ENCODE results near the gene CBX7. TPM values are rescaled to one million over a fixed set of nuclear protein-coding genes. Genes with fewer than 3 reads are reported as not detected.

CBX7 gene
- total and polyA plus RNA-seq, 2 experiments from 2014 or later, result 2.6 to 11.5 TPM

DNA sequence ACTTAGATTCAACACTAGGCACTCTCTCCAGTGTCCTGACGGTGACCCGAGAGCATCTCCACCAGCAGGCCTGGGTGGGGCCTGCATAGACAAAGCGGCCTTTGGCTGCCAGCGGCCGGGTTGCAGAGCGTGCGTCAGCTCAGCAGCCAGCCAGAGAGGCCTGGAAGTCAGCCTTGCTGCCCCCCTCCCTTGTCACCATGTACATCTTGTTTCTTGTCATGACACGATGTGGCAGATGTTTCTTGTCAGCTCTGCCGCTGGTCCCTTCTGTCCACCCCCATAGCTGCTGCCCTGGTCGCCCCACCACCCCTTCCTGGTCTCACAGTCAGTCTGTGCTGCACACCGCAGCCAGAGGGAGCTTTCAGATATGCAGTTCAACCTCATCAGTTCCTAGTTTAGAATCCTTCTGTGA is 33.1 kb upstream of the CBX7 start:
- Histone ChIP-seq H3K36me3 (ENCODE audit: insufficient read depth) (no peaks in the 10 kb centered on the region), H3F3A (replicated peaks; ENCODE audit: low read depth) (peaks cover 3% of the 10 kb centered on the region; the same call in 1 of the 2 replicates), H3K27me3 (ENCODE audit: insufficient read depth) (no peaks in the 10 kb centered on the region), H4K20me1 (replicated peaks; ENCODE audit: insufficient read depth) (no peaks in the 10 kb centered on the region), H3K79me2 (replicated peaks; ENCODE audit: insufficient read depth) (no peaks in the 10 kb centered on the region), H3K4me1 (ENCODE audit: insufficient read depth) (peaks cover under 1% of the 10 kb centered on the region; the same call in 1 of the 2 replicates), H3K9me2 (ENCODE audit: insufficient read depth) (no peaks in the 10 kb centered on the region), H3K27ac (ENCODE audit: low read depth) (no peak overlapping the region), H2AFZ (no peak overlapping the region), H3K4me2 (no peak overlapping the region), H3K4me3 (no peak overlapping the region)
- H3K9me3 Mint-ChIP-seq, result peaks cover 30% of the 10 kb centered on the region
- DNase-seq (ENCODE audit: low spot score), result no peak
- TF ChIP-seq, protein P1, sequence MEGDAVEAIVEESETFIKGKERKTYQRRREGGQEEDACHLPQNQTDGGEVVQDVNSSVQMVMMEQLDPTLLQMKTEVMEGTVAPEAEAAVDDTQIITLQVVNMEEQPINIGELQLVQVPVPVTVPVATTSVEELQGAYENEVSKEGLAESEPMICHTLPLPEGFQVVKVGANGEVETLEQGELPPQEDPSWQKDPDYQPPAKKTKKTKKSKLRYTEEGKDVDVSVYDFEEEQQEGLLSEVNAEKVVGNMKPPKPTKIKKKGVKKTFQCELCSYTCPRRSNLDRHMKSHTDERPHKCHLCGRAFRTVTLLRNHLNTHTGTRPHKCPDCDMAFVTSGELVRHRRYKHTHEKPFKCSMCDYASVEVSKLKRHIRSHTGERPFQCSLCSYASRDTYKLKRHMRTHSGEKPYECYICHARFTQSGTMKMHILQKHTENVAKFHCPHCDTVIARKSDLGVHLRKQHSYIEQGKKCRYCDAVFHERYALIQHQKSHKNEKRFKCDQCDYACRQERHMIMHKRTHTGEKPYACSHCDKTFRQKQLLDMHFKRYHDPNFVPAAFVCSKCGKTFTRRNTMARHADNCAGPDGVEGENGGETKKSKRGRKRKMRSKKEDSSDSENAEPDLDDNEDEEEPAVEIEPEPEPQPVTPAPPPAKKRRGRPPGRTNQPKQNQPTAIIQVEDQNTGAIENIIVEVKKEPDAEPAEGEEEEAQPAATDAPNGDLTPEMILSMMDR (conservative IDR thresholded peaks at IDR 0.05; ENCODE audit: low read depth in 2 of 2), result peak; percentile 13 to 34; a peak in 2 of 4 replicates
- no peak for TF ChIP-seq CREB1 (CRISPR knock-in tag; IDR thresholded peaks at IDR 0.05; ENCODE audit: low read depth)
- ATAC-seq, result no peak
- H3K4me1 Mint-ChIP-seq, result peaks cover 8% of the 10 kb centered on the region
- peaks cover 21% of the 10 kb centered on the region for H3K36me3 Mint-ChIP-seq (ENCODE audit: low read depth)
- H3K4me3 Mint-ChIP-seq, result no peak overlapping the region
- no peak overlapping the region for H3K27ac Mint-ChIP-seq
- peaks cover 11% of the 10 kb centered on the region for H3K27me3 Mint-ChIP-seq (ENCODE audit: insufficient read depth, low read depth, poor library complexity)

DNA sequence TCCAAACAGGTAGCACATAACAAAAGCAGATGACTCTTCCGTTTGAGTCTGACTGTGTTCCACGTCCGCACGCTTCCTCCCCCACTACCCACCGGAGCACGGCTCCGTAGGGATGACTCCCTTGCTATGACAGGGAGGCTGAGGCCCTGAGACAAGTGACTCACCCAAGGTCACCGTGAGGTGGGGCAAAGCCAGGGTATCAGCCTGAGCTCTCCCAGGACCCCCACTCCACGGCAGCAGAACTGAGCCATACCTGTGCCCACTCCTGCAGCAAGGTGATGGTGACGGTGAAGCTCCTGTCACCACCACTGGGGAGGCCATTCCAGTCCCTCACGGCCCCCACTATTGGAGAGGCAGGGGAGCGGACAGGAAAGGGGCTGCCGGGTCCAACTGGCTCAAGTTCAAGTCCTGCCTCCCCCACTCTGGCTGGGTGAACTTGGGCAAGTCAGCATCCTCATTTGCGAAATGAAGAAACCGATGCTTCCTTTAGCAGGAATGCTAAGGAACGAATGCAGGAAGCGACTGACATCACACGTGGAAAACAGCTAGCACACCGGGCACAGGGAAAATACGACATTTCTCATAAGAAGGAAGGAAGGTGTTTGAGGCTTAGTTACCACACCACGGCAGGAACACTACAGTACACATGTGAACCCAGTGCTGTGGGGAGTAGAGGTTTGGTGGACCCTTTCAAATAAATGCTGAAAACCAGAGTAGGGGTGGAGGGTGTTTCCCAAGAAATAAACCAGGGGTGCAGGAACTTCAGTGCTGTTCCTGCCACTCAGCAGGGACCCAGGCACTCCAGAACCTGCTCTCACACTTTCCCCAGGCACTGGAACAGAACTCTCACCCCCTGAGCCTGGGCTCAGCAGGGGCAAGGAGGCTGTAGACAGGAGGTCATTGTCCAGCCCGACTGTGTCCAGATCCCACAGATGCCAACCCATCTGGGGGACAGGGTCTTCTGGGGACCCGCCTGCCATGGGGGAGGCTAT is 32.4 kb upstream of the CBX7 start:
- Histone ChIP-seq H3K4me2 (no peak overlapping the region), H3K27ac (ENCODE audit: low read depth) (no peak overlapping the region), H3K79me2 (replicated peaks; ENCODE audit: insufficient read depth) (no peaks in the 10 kb centered on the region), H3K36me3 (ENCODE audit: insufficient read depth) (no peaks in the 10 kb centered on the region), H3F3A (replicated peaks; ENCODE audit: low read depth) (peaks cover 6% of the 10 kb centered on the region; the same call in 1 of the 2 replicates), H3K27me3 (ENCODE audit: insufficient read depth) (no peaks in the 10 kb centered on the region), H2AFZ (no peak overlapping the region), H3K9me2 (ENCODE audit: insufficient read depth) (no peaks in the 10 kb centered on the region), H4K20me1 (replicated peaks; ENCODE audit: insufficient read depth) (no peaks in the 10 kb centered on the region), H3K4me3 (no peak overlapping the region), H3K4me1 (ENCODE audit: insufficient read depth) (peaks cover 8% of the 10 kb centered on the region; the same call in 1 of the 2 replicates)
- peaks cover 21% of the 10 kb centered on the region for H3K36me3 Mint-ChIP-seq (ENCODE audit: low read depth)
- H3K27ac Mint-ChIP-seq, result no peak overlapping the region
- no peak for DNase-seq (ENCODE audit: low spot score)
- H3K9me3 Mint-ChIP-seq, result peaks cover 30% of the 10 kb centered on the region
- H3K4me3 Mint-ChIP-seq, result no peak overlapping the region
- H3K27me3 Mint-ChIP-seq (ENCODE audit: insufficient read depth, low read depth, poor library complexity), result peaks cover 11% of the 10 kb centered on the region
- ATAC-seq, result no peak
- H3K4me1 Mint-ChIP-seq, result peaks cover 13% of the 10 kb centered on the region
- TF ChIP-seq EZH2 (IDR thresholded peaks at IDR 0.05; ENCODE audit: low read depth, unreplicated experiment) (no peak), STAT1 (IDR thresholded peaks at IDR 0.05; ENCODE audit: unreplicated experiment) (no peak), ZNF331 (CRISPR knock-in tag; IDR thresholded peaks at IDR 0.05; ENCODE audit: low read depth) (no peak), CREB1 (CRISPR knock-in tag; IDR thresholded peaks at IDR 0.05; ENCODE audit: low read depth) (no peak)
- TF ChIP-seq, protein P2, sequence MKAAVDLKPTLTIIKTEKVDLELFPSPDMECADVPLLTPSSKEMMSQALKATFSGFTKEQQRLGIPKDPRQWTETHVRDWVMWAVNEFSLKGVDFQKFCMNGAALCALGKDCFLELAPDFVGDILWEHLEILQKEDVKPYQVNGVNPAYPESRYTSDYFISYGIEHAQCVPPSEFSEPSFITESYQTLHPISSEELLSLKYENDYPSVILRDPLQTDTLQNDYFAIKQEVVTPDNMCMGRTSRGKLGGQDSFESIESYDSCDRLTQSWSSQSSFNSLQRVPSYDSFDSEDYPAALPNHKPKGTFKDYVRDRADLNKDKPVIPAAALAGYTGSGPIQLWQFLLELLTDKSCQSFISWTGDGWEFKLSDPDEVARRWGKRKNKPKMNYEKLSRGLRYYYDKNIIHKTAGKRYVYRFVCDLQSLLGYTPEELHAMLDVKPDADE (IDR thresholded peaks at IDR 0.05), result no peak
- TF ChIP-seq, protein P3, sequence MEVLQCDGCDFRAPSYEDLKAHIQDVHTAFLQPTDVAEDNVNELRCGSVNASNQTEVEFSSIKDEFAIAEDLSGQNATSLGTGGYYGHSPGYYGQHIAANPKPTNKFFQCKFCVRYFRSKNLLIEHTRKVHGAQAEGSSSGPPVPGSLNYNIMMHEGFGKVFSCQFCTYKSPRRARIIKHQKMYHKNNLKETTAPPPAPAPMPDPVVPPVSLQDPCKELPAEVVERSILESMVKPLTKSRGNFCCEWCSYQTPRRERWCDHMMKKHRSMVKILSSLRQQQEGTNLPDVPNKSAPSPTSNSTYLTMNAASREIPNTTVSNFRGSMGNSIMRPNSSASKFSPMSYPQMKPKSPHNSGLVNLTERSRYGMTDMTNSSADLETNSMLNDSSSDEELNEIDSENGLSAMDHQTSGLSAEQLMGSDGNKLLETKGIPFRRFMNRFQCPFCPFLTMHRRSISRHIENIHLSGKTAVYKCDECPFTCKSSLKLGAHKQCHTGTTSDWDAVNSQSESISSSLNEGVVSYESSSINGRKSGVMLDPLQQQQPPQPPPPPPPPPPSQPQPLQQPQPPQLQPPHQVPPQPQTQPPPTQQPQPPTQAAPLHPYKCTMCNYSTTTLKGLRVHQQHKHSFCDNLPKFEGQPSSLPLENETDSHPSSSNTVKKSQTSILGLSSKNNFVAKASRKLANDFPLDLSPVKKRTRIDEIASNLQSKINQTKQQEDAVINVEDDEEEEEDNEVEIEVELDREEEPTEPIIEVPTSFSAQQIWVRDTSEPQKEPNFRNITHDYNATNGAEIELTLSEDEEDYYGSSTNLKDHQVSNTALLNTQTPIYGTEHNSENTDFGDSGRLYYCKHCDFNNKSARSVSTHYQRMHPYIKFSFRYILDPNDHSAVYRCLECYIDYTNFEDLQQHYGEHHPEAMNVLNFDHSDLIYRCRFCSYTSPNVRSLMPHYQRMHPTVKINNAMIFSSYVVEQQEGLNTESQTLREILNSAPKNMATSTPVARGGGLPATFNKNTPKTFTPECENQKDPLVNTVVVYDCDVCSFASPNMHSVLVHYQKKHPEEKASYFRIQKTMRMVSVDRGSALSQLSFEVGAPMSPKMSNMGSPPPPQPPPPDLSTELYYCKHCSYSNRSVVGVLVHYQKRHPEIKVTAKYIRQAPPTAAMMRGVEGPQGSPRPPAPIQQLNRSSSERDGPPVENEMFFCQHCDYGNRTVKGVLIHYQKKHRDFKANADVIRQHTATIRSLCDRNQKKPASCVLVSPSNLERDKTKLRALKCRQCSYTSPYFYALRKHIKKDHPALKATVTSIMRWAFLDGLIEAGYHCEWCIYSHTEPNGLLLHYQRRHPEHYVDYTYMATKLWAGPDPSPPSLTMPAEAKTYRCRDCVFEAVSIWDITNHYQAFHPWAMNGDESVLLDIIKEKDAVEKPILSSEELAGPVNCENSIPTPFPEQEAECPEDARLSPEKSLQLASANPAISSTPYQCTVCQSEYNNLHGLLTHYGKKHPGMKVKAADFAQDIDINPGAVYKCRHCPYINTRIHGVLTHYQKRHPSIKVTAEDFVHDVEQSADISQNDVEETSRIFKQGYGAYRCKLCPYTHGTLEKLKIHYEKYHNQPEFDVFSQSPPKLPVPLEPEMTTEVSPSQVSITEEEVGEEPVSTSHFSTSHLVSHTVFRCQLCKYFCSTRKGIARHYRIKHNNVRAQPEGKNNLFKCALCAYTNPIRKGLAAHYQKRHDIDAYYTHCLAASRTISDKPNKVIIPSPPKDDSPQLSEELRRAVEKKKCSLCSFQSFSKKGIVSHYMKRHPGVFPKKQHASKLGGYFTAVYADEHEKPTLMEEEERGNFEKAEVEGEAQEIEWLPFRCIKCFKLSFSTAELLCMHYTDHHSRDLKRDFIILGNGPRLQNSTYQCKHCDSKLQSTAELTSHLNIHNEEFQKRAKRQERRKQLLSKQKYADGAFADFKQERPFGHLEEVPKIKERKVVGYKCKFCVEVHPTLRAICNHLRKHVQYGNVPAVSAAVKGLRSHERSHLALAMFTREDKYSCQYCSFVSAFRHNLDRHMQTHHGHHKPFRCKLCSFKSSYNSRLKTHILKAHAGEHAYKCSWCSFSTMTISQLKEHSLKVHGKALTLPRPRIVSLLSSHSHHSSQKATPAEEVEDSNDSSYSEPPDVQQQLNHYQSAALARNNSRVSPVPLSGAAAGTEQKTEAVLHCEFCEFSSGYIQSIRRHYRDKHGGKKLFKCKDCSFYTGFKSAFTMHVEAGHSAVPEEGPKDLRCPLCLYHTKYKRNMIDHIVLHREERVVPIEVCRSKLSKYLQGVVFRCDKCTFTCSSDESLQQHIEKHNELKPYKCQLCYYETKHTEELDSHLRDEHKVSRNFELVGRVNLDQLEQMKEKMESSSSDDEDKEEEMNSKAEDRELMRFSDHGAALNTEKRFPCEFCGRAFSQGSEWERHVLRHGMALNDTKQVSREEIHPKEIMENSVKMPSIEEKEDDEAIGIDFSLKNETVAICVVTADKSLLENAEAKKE (CRISPR knock-in tag; IDR thresholded peaks at IDR 0.05), result no peak
- TF ChIP-seq, protein P1 (conservative IDR thresholded peaks at IDR 0.05; ENCODE audit: low read depth in 2 of 2), result no peak

Data from GM23338 (cell line).